ENCODE results near the gene ZNF746.

The ZNF746 gene

GRCh38 chr7:149489391-149490024 lies 8.1 kb downstream of the ZNF746 start:
- DNase-seq, result no peak

DNA sequence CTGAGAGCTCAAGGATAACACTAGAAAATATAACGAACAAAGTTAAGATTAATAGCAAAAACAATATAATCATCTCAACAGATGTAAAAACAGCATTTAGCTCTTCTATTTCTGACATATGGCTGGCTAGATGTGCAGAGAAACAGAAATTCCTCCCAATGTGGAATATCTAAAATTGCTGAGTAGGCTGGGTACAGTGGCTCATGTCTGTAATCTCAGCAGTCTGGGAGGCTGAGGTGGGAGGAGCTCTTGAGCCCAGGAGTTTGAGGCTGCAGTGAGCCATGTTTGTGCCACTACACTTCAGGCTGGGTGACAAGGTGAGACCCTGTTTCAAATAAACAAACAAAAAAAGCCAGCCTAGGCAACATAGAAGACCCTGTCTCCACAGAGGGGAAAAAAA lies 18.0 kb downstream of the ZNF746 start:
- DNase-seq, result no peak

GRCh38 chr7:149478754-149479153 lies 18.9 kb downstream of the ZNF746 start:
- DNase-seq, result no peak

GRCh38 chr7:149477494-149478443 lies 19.8 kb downstream of the ZNF746 start:
- DNase-seq, result no peak

- DNase-seq, result no peak
Observed at GRCh38 chr7:149476791-149477190, 20.8 kb downstream of the ZNF746 start.

GRCh38 chr7:149475121-149476045 lies 22.2 kb downstream of the ZNF746 start:
- no peak for DNase-seq

- no peak for DNase-seq
Observed at GRCh38 chr7:149474309-149475120, 23.1 kb downstream of the ZNF746 start.

DNA sequence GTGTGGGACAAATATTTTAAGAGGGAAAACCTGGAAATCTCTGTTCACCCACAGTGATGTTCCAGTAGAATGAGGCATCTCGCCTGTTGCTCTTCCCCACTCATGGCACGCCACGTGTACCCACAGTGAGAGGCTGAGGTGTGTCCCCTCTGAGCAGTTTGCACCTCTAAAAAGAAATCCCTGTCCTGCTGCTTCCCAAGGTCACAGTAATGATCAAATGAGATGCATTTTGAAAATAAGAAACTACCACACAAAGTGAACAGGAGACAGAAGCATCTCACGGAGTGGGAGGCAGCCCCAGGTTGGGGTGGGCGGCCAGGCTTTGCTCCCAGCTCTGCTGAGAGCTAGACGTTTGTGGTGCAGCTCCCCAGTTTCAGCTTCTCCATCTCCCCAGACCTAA lies 24.4 kb downstream of the ZNF746 start:
- no peak for DNase-seq

DNA sequence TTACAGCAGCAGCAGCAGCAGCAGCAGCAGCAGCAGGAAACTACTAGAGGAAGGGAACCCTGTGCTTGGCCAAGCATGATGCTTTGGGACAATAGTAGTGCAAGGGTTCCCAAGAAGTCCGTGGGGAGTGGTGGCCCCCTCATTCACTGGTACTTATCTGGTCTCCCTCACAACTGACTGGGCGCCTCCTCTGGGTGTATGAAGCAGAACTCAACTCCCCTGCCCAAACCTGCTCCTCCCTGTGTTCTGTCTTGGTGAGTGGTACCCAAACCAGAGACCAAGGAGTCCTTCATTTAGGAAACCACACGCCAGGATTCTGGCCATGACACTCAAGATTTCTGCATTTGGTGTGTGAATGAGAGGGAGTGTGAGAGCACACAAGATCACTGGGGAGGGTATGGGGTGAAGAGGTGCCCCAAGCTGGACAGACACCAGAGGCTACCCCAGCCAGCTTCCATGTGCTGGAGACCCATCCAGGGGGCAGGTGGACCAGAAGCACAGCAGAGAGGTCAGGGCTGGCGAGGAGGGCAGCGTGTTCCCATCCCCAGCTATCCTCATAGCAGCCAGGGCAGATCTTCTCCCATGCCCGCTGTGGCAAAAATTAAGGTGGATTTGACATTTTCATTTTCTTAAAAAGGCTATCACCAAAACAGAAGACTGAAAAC lies 26.2 kb downstream of the ZNF746 start:
- DNase-seq, result no peak

- no peak for DNase-seq
Observed at GRCh38 chr7:149469806-149470205, 27.8 kb downstream of the ZNF746 start.

GRCh38 chr7:149468208-149468607 lies 29.4 kb downstream of the ZNF746 start:
- DNase-seq, result no peak

- DNase-seq, result no peak
Observed at GRCh38 chr7:149467321-149467859, 30.2 kb downstream of the ZNF746 start.

DNA sequence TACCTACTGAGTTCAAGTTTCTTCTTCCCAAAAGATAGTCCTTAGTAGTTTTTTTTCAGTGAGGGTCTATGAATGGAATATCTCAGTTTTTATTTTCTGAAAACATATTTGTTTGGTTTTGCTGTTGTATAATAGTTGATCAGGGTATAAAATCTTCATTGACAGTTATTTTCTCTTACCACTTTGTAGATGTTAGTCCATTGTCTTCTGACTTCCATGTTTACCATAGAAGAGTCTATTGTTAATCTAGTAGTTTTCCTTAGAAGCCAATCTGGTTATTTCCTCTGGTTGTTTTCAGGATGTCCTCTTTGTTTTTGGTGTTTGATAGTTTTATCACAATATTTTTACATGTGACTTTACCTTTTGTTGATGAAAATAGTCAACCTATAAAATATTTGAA lies 31.2 kb downstream of the ZNF746 start:
- no peak for DNase-seq

- no peak for DNase-seq
Observed at GRCh38 chr7:149463500-149464161, 34.0 kb downstream of the ZNF746 start.

DNA sequence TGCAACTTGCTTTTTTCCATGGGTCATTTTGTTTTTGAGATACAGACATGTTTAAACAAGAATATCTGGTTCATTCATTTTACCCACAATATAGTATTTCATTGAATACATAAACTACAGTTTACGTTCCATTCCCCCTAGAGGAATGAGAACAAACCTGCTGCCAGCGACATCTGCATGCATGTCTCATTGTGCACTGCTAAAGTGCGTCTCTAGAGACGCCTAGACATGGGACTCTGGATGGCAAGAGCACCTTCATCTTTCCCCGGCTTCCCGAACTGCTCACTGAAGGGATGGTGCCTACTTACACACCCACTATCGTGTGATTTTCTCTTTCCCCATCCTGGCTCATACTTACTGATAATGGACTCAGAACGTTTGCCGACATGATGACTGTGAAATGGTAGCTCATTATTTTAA lies 35.5 kb downstream of the ZNF746 start:
- DNase-seq, result no peak

- DNase-seq, result peak; percentile 64
Observed at GRCh38 chr7:149460493-149461277, 36.9 kb downstream of the ZNF746 start, which contains the start of gene ZNF777. ZNF777 (minus strand) TSS chr7:149461062; CDS start chr7:149456022, 5,040 bp downstream.

- no peak for DNase-seq
Observed at GRCh38 chr7:149459540-149460452, 37.8 kb downstream of the ZNF746 start.

- DNase-seq, result no peak
Observed at GRCh38 chr7:149459201-149459539, 38.4 kb downstream of the ZNF746 start.

DNA sequence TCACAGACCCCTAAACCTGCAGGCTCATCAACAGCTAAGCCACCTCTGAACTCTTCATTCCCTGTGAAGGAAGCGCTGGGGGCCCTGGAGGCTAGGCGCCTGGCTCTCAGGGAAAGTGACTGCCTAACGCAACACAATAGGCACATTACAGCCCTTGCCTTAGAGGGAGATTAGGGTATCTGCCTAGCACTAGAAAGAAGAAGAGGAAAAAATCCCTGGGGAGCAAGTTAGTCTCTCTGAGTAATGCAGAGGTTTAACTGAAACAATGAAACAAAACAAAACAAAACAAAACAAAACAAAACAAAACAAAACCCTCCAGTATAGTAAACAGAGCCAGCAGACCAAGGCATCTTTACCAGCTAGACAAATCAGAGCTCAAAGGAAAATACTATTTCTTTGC lies 39.4 kb downstream of the ZNF746 start:
- no peak for DNase-seq
